SKM-1 (cell line): ENCODE data around the gene CCDC149.

Experiments
- DNase-seq: peaks from one replicate; lab custom pipeline; 2025; ENCODE audit not compliant: unreplicated experiment; lab: John Stamatoyannopoulos, UW

Gene CCDC149

GRCh38 chr4:24881508-24882196 is 31.2 kb downstream of the CCDC149 start:
- no peak for DNase-seq

- no peak for DNase-seq
These were observed 32.7 kb downstream of the CCDC149 start for GRCh38 chr4:24880186-24880585.

GRCh38 chr4:24878636-24879016 is 34.2 kb downstream of the CCDC149 start:
- DNase-seq: no peak

- no peak for DNase-seq
These were observed 34.8 kb downstream of the CCDC149 start for GRCh38 chr4:24877868-24878635.

- DNase-seq: no peak
These were observed 36.4 kb downstream of the CCDC149 start for GRCh38 chr4:24876431-24876830.

GRCh38 chr4:24872720-24873119 is 40.1 kb downstream of the CCDC149 start:
- no peak for DNase-seq

GRCh38 chr4:24871210-24871609 is 41.6 kb downstream of the CCDC149 start:
- no peak for DNase-seq

GRCh38 chr4:24867766-24868296 is 45.0 kb downstream of the CCDC149 start:
- no peak for DNase-seq

GRCh38 chr4:24867251-24867650 is 45.6 kb downstream of the CCDC149 start:
- no peak for DNase-seq

GRCh38 chr4:24865401-24865800 is 47.4 kb downstream of the CCDC149 start:
- DNase-seq: no peak

GRCh38 chr4:24863799-24864198 is 49.0 kb downstream of the CCDC149 start:
- DNase-seq: no peak

GRCh38 chr4:24862073-24862751 is 50.6 kb downstream of the CCDC149 start:
- no peak for DNase-seq

- DNase-seq: no peak
These were observed 54.3 kb downstream of the CCDC149 start for GRCh38 chr4:24858550-24858949.

- no peak for DNase-seq
These were observed 54.8 kb downstream of the CCDC149 start for GRCh38 chr4:24858026-24858425.

GRCh38 chr4:24856586-24856985 is 56.3 kb downstream of the CCDC149 start:
- no peak for DNase-seq

GRCh38 chr4:24855741-24856140 is 57.1 kb downstream of the CCDC149 start:
- DNase-seq: no peak

- DNase-seq: no peak
These were observed 59.7 kb downstream of the CCDC149 start for GRCh38 chr4:24853142-24853541.

GRCh38 chr4:24850674-24851073 is 62.2 kb downstream of the CCDC149 start:
- no peak for DNase-seq

- DNase-seq: no peak
These were observed 63.1 kb downstream of the CCDC149 start for GRCh38 chr4:24849756-24850155.

GRCh38 chr4:24849351-24849750 is 63.5 kb downstream of the CCDC149 start:
- DNase-seq: no peak

GRCh38 chr4:24846716-24847115 is 66.1 kb downstream of the CCDC149 start:
- DNase-seq: no peak

- no peak for DNase-seq
These were observed 66.9 kb downstream of the CCDC149 start for GRCh38 chr4:24845902-24846301.
